K562 (cell line): Measurements from ENCODE around the gene POLRMT. TPM values are rescaled to one million over a fixed set of nuclear protein-coding genes. Genes with fewer than 3 reads are reported as not detected.
A peak's percentile ranks its signal among the peaks of the same experiment; 100 is the strongest.

Experiments
- EP400 ChIP-seq: fragments of 450-650 bp; IDR thresholded peaks from 2 replicates; pipeline ENCODE4 v1.6.1; 2017; ENCODE audit warnings: antibody characterized with exemption, mild to moderate bottlenecking, moderate library complexity
- ETV5 ChIP-seq: sonication (generic); formaldehyde crosslinking; IDR thresholded peaks from 2 replicates; pipeline ENCODE4 v1.4.0; 2020; ENCODE audit warnings: low read depth, mild to moderate bottlenecking, missing genetic modification reagents
- FOXM1 ChIP-seq, 2 experiments: fragments of 450-650 bp in 1 of 2; sonication (generic) in 1 of 2; formaldehyde crosslinking in 1 of 2; IDR thresholded peaks; 2 replicates each; pipeline versions ENCODE4 v1.6.1 to v1.9.0; 2017 to 2022; ENCODE audit warnings: low read depth in 2 of 2, mild to moderate bottlenecking in 2 of 2, missing genetic modification reagents in 1 of 2, moderate library complexity in 1 of 2
- FOXP1 ChIP-seq: sonication (generic); formaldehyde crosslinking; IDR thresholded peaks from 2 replicates; pipeline ENCODE4 v1.8.0; 2022; ENCODE audit warnings: mild to moderate bottlenecking, missing genetic modification reagents
- HDAC6 ChIP-seq: IDR thresholded peaks from 2 replicates; pipeline ENCODE4 v1.6.1; 2012; ENCODE audit warnings: low read depth, mild to moderate bottlenecking, control low read depth, inconsistent platforms, low read length, moderate library complexity
- HMBOX1 ChIP-seq: sonication (generic); IDR thresholded peaks from 2 replicates; pipeline ENCODE4 v1.6.1; 2016
- NEUROD1 ChIP-seq: fragments of 150-350 bp; IDR thresholded peaks from 2 replicates; pipeline ENCODE4 v1.6.1; 2014; ENCODE audit warnings: borderline replicate concordance, low read length, low read depth; ENCODE audit not compliant: partially characterized antibody
- NR2C2 ChIP-seq, 2 experiments: fragments of 200-800 bp in 1 of 2; sonication (Bioruptor generic) in 1 of 2; sonication (generic) in 1 of 2; formaldehyde crosslinking in 1 of 2; IDR thresholded peaks; 2 replicates each; pipeline versions ENCODE4 v1.6.1 to v1.8.0; 2016 to 2022; ENCODE audit warnings: mild to moderate bottlenecking in 1 of 2, missing compliant biosample characterization in 1 of 2, missing genetic modification characterization in 1 of 2, missing genetic modification reagents in 1 of 2
- PHF8 ChIP-seq: fragments of 200-600 bp; sonication (generic); IDR thresholded peaks from 2 replicates; pipeline ENCODE4 v1.6.1; 2012; ENCODE audit warnings: mixed run types, mild to moderate bottlenecking, inconsistent platforms, low read length, moderate library complexity, borderline replicate concordance
- PRDM10 ChIP-seq: fragments of 450-650 bp; IDR thresholded peaks from 2 replicates; pipeline ENCODE4 v1.6.1; 2018; ENCODE audit not compliant: partially characterized antibody
- RBBP5 ChIP-seq: fragments of 200-600 bp; sonication (generic); IDR thresholded peaks from 2 replicates; pipeline ENCODE4 v1.6.1; 2012; ENCODE audit warnings: borderline replicate concordance, mild to moderate bottlenecking, low read length, control low read depth, inconsistent platforms; ENCODE audit not compliant: insufficient read depth, poor library complexity, severe bottlenecking
- SIN3A ChIP-seq, 2 experiments: fragments of 150-350 bp in 1 of 2; IDR thresholded peaks; 2 replicates each; pipeline ENCODE4 v1.6.1; 2011 to 2016; ENCODE audit warnings: borderline replicate concordance in 2 of 2, low read depth in 2 of 2, low read length in 2 of 2, mild to moderate bottlenecking in 2 of 2, moderate library complexity in 2 of 2; ENCODE audit not compliant: control insufficient read depth in 1 of 2
- SMAD3 ChIP-seq: fragments of 450-650 bp; formaldehyde crosslinking; conservative IDR thresholded peaks from 2 replicates; pipeline ENCODE4 v1.4.0; 2020; ENCODE audit warnings: mild to moderate bottlenecking
- STAT5B ChIP-seq: fragments of 250-450 bp; sonication (Bioruptor Pico); IDR thresholded peaks from 2 replicates; pipeline ENCODE4 v1.8.0; 2021; ENCODE audit warnings: mild to moderate bottlenecking, inconsistent platforms
- TCF7 ChIP-seq: sonication (generic); IDR thresholded peaks from 2 replicates; pipeline ENCODE4 v1.6.1; 2016; ENCODE audit warnings: antibody characterized with exemption, borderline replicate concordance
- TCFL5 ChIP-seq: fragments of 250-450 bp; sonication (Bioruptor Pico); conservative IDR thresholded peaks from 2 replicates; pipeline ENCODE4 v1.6.1; 2021; ENCODE audit warnings: mild to moderate bottlenecking, moderate library complexity, matching md5 sums
- TOE1 ChIP-seq, 2 experiments: fragments of 450-650 bp in 1 of 2; sonication (generic) in 1 of 2; formaldehyde crosslinking in 1 of 2; IDR thresholded peaks; 2 replicates each; pipeline versions ENCODE4 v1.7.1 to v1.8.0; 2016 to 2022; ENCODE audit warnings: borderline replicate concordance in 2 of 2, mild to moderate bottlenecking in 2 of 2, antibody characterized with exemption in 1 of 2, inconsistent platforms in 1 of 2, low read depth in 1 of 2, missing genetic modification reagents in 1 of 2, moderate library complexity in 1 of 2
- ZNF23 ChIP-seq: fragments of 250-450 bp; sonication (Bioruptor Pico); IDR thresholded peaks from 2 replicates; pipeline ENCODE4 v1.4.0; 2020; ENCODE audit warnings: mild to moderate bottlenecking
- ZNF274 ChIP-seq: IDR thresholded peaks from 2 replicates; pipeline ENCODE4 v1.6.1; 2011; ENCODE audit warnings: low read depth, mild to moderate bottlenecking, low read length, moderate library complexity, borderline replicate concordance
- ZNF589 ChIP-seq: fragments of 200-800 bp; sonication (Bioruptor generic); IDR thresholded peaks from 2 replicates; pipeline ENCODE4 v1.6.1; 2016; ENCODE audit warnings: low read depth, missing genetic modification characterization, missing compliant biosample characterization
- ZSCAN32 ChIP-seq: fragments of 450-650 bp; formaldehyde crosslinking; IDR thresholded peaks from 2 replicates; pipeline ENCODE4 v1.4.0; 2020; ENCODE audit warnings: mild to moderate bottlenecking, moderate library complexity
- polyA plus RNA-seq, 8 experiments: library from polyadenylated mRNA; depleted of rRNA in 4 of 8; stranded (reverse) in 5 of 8; unstranded in 3 of 8; fragments of >200 nt; fragmentation: Nextera tagmentation in 2 of 8; fragmentation: Illumina TruSeq in 1 of 8; extraction: Ambion mirVana in 2 of 8; extraction: Trizol in 1 of 8; gene quantifications; 2 replicates each; pipeline versions ENCODE4 v1.2.1 to v1.2.3, GENCODE V29; 2011 to 2014; ENCODE audit warnings: inconsistent platforms in 1 of 8, missing spikeins in 1 of 8
- total RNA-seq, 7 experiments: library from RNA; depleted of rRNA in 6 of 7; stranded (reverse); fragments of >200 nt in 6 of 7; fragmentation: Illumina TruSeq in 2 of 7; extraction: Trizol in 2 of 7; gene quantifications; 2 replicates each; pipeline versions ENCODE4 v1.2.1 to v1.2.3, GENCODE V29; 2011 to 2021; ENCODE audit warnings: low replicate concordance in 1 of 7

The POLRMT gene
- total and polyA plus RNA-seq, 9 of the 15 experiments (the other 6 are each of a cell fraction or from before 2014, with no cell fraction given): 30.3 to 144 (median 68.0) TPM

- no peak for TF ChIP-seq ETV5
- TF ChIP-seq HDAC6: no peak
- TF ChIP-seq PRDM10: no peak
- no peak for TF ChIP-seq ZNF23 (CRISPR knock-in tag)
- TF ChIP-seq TOE1 (IDR thresholded peaks at IDR 0.05; ENCODE audit: borderline replicate concordance): 0 out of 2 replicates have a peak, but pooled peaks have one; percentile 37
- no peak for TF ChIP-seq TOE1 (CRISPR knock-in tag; IDR thresholded peaks at IDR 0.05; ENCODE audit: borderline replicate concordance, low read depth)
- no peak for TF ChIP-seq ZSCAN32 (CRISPR knock-in tag)
- no peak for TF ChIP-seq ZNF589 (CRISPR knock-in tag)
- no peak for TF ChIP-seq EP400
- TF ChIP-seq NR2C2 (CRISPR knock-in tag; IDR thresholded peaks at IDR 0.05): no peak
- no peak for TF ChIP-seq NR2C2 (tag; IDR thresholded peaks at IDR 0.05)
- no peak for TF ChIP-seq SMAD3 (CRISPR knock-in tag)
- TF ChIP-seq STAT5B (CRISPR knock-in tag): no peak
- no peak for TF ChIP-seq ZNF274
- TF ChIP-seq HMBOX1: no peak
- no peak for TF ChIP-seq FOXM1 (IDR thresholded peaks at IDR 0.05; ENCODE audit: low read depth)
- TF ChIP-seq FOXM1 (CRISPR knock-in tag; IDR thresholded peaks at IDR 0.05; ENCODE audit: low read depth): no peak
- peak; percentile 31 to 44; a peak in 1 of 4 replicates for TF ChIP-seq SIN3A (IDR thresholded peaks at IDR 0.05; ENCODE audit: borderline replicate concordance in 2 of 2, control insufficient read depth in 1 of 2, low read depth in 2 of 2, low read length in 2 of 2)
- no peak for TF ChIP-seq TCFL5 (CRISPR knock-in tag)
- TF ChIP-seq PHF8: peak; percentile 42; the same call in 1 of the 2 replicates
- TF ChIP-seq TCF7: no peak
- no peak; the same call in 1 of the 2 replicates for TF ChIP-seq FOXP1
- TF ChIP-seq RBBP5: no peak
- no peak for TF ChIP-seq NEUROD1
Observed at GRCh38 chr19:639253-640160, 6.2 kb upstream of the POLRMT start, which contains the start of gene FGF22 (continued).
